Endometrial microvascular endothelial cells (primary cell): ENCODE data around the gene TTC7B. TPM values are rescaled to one million over a fixed set of nuclear protein-coding genes. Genes with fewer than 3 reads are reported as not detected.
"Not testable (repeated sequence)": the region's sequence is repeated elsewhere in the genome, so short reads cannot be mapped to it uniquely, and the experiment has no call there.

Experiments used
- in situ Hi-C: cut with HindIII; loops from 2 replicates; pipeline ENCODE4 v1.10.0; 2017; ENCODE audit warnings: low sequenced_read_pairs, low pct_unique_long_range_greater_than_20kb; ENCODE audit errors: inconsistent ontology term
- total RNA-seq: library from RNA; depleted of rRNA; stranded (reverse); fragments of >200 nt; gene quantifications from one replicate; pipeline ENCODE4 v1.2.3, GENCODE V29; 2015; ENCODE audit errors: inconsistent ontology term

The TTC7B gene
- total RNA-seq, 1 donor from 2014 or later, result 50.5 TPM

GRCh38 chr14:90836692-90837063 lies 20.4 kb upstream of the TTC7B start:
- in situ Hi-C loops, result no loop called here

GRCh38 chr14:90831821-90832220 lies 15.6 kb upstream of the TTC7B start:
- in situ Hi-C loops, result no loop called here

DNA sequence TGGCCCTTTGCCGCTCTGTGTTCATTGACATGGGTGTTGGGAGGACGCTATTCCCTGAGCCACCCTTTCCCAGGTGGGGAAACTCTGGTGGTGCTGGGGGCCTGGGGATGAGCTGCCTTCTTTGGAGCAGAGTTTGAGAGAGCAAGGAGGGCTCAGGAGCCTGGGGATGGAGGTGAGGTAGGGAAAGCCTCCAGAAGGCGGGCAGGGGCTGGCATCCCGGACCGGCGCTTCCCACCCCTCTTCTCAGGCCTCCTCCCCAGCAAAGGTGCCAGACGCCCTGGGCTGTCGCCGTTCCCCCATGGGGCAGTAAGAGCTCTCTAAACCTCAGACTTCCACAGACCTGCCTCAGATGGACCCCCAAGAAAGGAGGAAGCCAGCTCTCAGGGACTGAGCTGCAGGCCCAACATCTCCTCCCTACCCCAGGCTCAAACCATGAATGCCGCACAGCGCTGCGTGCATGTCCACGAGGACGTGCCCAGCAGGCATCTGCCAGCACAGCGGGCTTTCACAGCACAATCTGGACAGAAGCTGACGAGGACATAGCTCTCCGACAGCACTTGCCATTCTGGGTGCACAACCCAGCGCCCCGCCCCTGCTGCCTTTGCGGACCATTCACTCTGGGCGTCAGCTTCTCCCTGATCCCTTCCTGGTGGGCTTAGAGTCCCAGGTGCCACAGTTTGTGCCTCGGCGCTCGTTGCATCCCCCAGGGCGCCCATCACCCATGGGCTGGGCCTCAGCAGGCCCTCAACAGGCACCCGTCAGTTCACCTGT lies 14.9 kb upstream of the TTC7B start:
- in situ Hi-C loops, result no loop called here

- in situ Hi-C loops, result no loop called here
Observed at GRCh38 chr14:90829677-90830076, 13.4 kb upstream of the TTC7B start.

DNA sequence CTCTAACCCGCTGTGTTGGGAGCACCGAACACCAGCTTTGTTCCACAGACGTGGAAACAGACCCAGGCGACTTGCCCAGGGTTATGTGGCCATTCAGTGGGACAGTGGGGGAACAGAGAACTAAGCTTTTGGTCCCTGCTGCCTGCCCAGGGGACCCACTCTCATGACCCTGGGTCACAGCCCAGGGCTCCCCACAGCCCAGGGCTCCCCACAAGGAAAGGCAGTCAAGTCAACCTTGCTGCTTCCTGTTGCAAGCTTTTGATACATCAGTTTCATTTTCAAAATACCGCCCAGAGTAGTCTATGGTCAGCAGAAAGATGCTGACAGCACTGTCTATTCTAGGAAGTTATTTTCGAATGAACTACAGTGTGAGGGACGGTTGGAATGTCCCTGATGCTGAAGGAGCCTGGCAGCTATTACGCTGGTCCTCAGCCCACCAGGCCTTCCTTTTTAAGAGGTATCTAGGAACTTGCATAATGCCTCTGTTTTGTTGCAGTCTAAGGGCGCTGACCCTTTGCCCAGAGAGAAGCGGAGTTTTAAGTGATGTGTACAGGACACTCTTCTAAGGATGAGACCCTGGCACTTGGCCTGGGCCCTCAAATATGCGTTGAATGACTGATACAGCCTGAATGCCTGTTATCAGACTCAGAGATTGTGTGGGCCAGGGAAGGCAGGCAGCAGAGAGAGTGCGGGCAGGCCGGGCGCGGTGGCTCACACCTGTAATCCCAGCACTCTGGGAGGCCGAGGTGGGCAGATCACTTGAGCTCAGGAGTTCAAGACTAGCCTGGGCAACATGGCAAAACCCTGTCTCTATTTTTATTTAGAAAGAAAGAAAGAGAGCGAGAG lies 12.6 kb upstream of the TTC7B start:
- in situ Hi-C loops, result no loop called here

DNA sequence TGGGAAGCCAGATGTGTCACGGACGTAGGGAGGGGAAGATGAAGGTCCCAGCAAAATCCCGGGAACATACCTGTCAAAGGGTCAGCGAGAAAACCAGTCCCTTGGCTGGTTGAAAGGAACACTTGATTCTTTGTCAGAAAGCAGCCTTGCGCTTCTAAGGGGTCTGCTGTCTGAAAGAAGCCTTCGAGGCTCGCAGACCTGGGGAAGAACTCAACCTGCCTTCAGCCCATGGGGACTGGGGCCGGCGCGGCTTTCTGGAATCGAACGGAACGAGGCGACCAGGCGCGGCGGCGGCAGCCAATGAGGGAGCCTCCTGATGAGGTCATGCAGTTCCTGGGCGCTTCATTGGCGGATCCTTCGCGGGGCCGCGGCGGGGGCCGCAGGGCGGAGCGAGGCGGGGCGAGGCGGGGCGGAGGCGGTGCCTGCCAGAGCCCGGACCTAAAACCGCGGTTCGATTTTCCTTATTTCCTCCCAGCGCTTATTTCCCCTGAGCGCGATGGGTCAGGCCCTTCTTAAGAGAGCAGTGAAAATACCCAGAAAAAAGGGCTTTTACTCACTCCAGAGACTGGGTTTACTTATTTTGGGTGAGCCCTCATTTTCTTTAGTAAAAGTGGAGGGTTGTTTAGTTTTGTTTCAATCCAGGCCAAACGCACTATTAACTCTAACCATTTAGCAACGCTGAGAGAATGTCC lies 11.8 kb upstream of the TTC7B start:
- in situ Hi-C loops, result no loop called here

DNA sequence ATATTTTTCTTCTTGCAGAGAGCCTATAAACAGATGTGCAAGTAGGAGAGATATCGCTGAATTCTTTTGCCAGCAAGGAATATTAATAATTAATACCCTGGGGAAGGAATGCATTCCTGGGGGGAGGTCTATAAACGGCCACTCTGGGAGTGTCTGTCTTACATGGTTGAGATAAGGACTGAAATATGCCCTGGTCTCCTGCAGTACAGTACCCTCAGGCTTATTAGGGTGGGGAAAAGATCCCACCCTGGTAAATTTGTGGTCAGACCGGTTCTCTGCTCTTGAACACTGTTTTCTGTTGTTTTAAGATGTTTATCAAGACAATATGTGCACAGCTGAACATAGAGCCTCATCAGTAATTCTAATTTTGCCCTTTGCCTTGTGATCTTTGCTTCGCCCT lies 7.3 kb upstream of the TTC7B start:
- in situ Hi-C loops, result not testable (repeated sequence)

DNA sequence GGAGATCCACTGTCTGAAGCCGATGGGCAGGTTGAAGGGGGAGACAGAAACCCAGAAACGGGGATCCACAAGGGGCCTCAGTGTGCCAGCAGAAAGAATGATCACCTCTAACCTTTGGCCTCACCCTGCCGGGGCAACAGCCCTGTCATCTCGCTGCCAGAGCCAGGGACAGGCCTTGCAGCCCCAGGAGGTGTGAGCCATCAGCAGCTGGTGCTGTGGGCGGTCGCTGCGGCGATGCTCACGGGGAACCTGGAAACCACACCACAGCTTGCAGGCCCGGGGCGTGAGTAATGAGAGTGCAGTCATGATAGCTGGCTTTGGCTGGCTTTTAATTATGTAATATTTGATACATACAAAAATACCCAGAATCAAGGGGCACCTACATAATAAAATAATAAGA lies 4.7 kb upstream of the TTC7B start:
- in situ Hi-C loops, result no loop called here

DNA sequence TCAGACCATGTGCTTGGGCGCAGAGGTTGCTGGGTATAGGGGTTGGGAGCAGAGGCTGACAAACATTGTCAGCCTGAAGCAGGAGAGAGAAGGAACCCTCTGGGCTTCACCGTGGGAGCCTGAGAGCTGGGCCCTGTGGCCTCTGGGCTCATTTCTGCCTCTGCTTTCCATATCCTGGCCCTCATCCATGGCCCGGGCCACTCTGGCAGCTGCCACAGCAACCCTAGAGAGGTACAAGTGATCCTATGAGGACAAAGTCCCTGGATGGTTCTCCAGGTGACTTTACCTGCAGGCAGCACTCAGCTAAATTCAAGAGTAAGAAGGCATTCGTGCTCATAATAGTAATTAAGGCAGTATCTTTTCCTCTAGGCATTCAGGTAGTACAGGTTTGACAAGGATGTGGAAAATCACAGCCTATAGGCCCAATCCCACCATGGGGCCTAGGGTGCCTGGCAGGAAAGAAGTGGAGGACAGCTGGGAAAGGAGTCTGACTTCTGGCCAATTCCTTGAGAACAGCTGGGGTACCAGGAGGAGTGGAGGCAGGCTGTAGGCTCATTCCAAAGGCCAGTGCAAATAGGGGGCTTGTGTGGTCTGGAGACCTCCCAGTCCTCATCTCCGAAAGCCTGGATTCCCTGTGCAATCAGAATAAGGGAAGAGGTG lies 3.6 kb upstream of the TTC7B start:
- in situ Hi-C loops, result no loop called here

DNA sequence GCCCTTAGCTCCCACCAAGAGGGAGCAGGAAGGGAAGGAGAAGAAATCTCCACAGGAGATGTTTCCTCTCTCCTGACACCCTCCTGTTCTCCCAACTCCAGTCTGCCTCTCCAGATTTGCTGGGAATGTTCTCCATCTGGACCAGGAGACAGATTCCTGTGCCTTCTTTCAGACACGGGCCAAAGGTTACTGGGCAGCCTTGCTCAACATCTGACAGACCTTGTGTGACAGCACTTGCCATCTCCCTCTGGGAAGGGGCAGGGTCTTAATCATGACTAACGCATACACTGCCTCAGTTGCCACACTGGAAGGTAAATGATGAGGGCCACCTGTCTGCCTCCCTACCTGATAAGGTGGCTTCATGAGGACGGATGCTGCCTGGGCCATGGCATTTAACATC lies 2.5 kb upstream of the TTC7B start:
- in situ Hi-C loops, result no loop called here

DNA sequence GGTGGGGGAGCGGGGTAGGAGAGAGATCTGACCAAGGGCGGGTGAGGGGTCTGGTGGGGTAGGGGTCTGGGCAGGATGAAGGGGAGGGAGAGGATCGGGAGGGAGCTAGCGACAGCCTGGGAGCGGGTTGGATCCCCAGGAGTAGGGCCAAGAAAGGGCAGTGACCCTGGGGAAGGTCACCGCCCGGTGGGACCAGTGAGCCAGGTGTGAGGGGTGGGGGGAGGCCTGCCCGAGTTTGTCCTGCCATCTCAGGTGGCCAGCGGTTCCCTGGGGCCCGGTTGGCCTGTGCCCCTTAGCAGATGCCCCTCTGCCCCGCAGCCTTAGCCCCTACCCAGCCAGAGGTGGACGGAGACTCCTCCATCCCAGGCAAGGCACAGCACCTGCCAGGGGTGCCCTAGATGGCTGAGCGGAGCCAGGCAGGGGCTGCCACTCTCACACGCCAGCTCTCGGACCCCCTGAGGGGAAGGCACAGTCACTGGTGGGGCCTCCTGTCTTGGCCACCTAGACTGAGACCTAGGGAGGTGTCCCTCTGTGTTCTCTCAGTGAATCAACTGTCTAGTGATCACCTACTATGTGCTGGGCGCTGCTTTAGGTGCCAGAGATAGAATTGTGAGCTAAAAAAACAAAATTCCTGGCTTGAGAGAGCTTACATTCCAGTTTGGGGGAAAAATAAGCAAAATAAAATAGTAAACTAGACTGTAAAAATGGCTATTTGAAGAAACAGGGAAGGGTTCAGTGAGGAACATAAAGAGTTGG lies 629 bp upstream of the TTC7B start:
- in situ Hi-C loops, result no loop called here

GRCh38 chr14:90815572-90815821 lies 733 bp downstream of the TTC7B start:
- in situ Hi-C loops, result no loop called here

DNA sequence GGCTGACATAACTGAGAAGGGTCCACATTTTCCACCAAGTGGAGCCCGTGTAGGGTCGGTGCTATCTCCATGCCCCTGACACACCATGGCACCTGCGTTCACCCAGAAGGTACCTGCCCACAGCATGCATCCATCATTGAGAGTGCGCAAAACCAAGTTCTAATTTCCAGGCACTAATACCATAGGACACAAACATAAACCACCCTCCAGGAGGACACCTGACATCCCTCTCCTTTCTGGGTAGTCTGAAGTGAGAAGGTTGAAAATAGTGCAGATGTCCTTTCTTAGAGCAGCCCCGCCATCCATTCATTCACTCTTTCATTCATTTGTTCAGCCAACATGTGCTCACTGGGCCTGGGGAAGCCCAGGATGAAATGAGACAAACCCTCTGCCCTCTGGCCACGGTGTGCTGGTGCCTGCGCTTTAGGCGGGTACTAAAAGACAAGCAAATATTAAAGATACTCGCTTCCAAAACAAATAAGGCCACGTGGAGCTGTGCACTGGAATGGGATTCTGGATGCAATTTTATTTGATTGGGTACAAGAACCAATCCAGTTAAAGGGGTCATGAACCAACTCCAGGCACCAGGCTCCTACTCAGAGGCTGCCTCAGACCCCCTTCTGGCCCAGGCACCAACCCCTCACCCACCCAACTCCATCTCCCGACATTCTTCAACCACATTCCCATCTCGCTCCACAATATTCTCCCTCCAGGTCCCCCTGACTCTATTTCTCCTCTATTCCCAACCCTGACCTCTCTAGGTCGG lies 1.2 kb downstream of the TTC7B start:
- in situ Hi-C loops, result no loop called here

DNA sequence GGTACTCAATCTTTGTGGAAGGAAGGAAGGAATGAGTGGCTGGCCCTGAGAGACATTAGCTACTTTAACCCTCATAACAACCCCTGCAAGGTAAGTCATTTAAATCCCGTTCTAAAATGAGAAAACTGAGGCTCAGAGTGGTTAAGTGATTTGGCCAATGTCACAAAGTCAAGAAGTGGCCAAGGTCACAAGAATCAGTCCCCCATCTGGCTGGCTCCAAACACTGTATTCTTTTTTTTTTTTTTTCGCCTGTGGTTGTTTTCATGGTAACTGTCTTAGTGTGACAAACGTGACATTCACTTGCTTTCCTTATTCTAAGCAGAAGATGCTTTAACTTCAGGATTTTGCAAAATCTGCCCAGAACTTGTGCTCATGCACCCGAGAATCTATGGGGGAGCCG lies 2.8 kb downstream of the TTC7B start:
- in situ Hi-C loops, result no loop called here

GRCh38 chr14:90812109-90812508 lies 4.1 kb downstream of the TTC7B start:
- in situ Hi-C loops, result no loop called here

DNA sequence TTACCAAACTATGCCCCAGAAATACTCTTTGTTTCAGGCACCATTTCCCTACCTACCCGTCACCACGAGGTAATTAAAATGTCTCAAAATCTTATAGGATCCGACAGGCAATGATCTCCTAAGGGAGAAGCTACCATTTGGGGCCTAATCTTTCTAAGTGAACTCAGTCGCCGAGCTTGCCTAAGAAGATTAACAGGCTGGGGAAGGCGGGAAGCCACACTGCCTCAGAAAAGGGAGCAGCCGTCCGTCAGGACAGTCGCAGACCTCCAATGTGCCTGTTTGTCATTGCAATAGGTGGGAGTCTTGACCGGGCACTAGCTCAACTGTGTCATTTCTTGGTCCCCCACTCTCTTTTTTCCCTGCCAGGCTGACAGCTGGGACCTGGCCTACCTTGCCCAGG lies 4.6 kb downstream of the TTC7B start:
- in situ Hi-C loops, result no loop called here

DNA sequence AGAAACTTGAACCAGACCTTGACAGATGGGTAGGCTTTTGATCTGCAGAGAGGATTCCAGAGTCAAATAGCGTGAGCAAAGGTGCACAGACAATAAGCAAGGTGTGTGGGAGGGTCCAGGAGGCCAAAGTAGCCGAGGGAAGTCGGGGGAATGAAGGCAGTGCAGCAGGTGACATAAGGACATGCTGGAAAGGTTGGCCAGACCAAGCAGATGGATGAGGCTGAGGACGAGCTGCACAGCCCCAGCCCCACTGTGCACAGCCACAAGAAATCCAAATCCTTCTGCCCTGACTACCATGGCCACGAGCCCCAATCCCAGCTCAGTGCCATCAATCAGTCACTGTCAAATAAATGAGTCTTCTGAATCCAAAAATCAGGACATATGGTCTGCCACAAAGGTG lies 5.4 kb downstream of the TTC7B start:
- in situ Hi-C loops, result no loop called here
